GM19452 (cell line): ENCODE data around the gene ATP6V1B1.
"Not testable (repeated sequence)": the region's sequence is repeated elsewhere in the genome, so short reads cannot be mapped to it uniquely, and the experiment has no call there.

Experiments
- ATAC-seq: cut with Tn5 transposase; IDR thresholded peaks from one replicate; pipeline ENCODE4 v1.9.1; 2021; ENCODE audit not compliant: unreplicated experiment

Gene ATP6V1B1

GRCh38 chr2:70987386-70987785 is 51.7 kb downstream of the ATP6V1B1 start:
- no peak for ATAC-seq

- ATAC-seq: no peak
These were observed 52.5 kb downstream of the ATP6V1B1 start for GRCh38 chr2:70988151-70988550.

GRCh38 chr2:70988726-70989648 is 53.3 kb downstream of the ATP6V1B1 start:
- ATAC-seq: no peak

- ATAC-seq: no peak
These were observed 54.5 kb downstream of the ATP6V1B1 start for GRCh38 chr2:70990216-70990615.

- ATAC-seq: no peak
These were observed 55.4 kb downstream of the ATP6V1B1 start for GRCh38 chr2:70991142-70991541.

- no peak for ATAC-seq
These were observed 56.0 kb downstream of the ATP6V1B1 start for GRCh38 chr2:70991742-70992141.

GRCh38 chr2:70992945-70993853 is 57.5 kb downstream of the ATP6V1B1 start:
- ATAC-seq: no peak

- ATAC-seq: peak; percentile 34
These were observed 58.5 kb downstream of the ATP6V1B1 start for GRCh38 chr2:70994009-70994698.

- ATAC-seq: peak; percentile 95
These were observed 59.2 kb downstream of the ATP6V1B1 start, which contains the start of gene TEX261 for GRCh38 chr2:70994699-70995425. TEX261 (minus strand) TSS chr2:70994873; CDS start chr2:70994757, 116 bp downstream.

- ATAC-seq: peak; percentile 42
These were observed 59.7 kb downstream of the ATP6V1B1 start for GRCh38 chr2:70995426-70995729.

- ATAC-seq: not testable (repeated sequence)
These were observed 63.2 kb downstream of the ATP6V1B1 start for GRCh38 chr2:70998885-70999284.

- ATAC-seq: no peak
These were observed 63.7 kb downstream of the ATP6V1B1 start for GRCh38 chr2:70999362-70999761.

- ATAC-seq: not testable (repeated sequence)
These were observed 64.2 kb downstream of the ATP6V1B1 start for GRCh38 chr2:70999931-71000330.

GRCh38 chr2:71000780-71001591 is 65.3 kb downstream of the ATP6V1B1 start:
- peak; percentile 92 for ATAC-seq

- ATAC-seq: no peak
These were observed 65.9 kb downstream of the ATP6V1B1 start for GRCh38 chr2:71001592-71001927.

GRCh38 chr2:71001981-71002570 is 66.4 kb downstream of the ATP6V1B1 start:
- no peak for ATAC-seq

- ATAC-seq: no peak
These were observed 67.7 kb downstream of the ATP6V1B1 start for GRCh38 chr2:71003396-71003795.

GRCh38 chr2:71003966-71004755 is 68.5 kb downstream of the ATP6V1B1 start:
- ATAC-seq: no peak

- no peak for ATAC-seq
These were observed 69.2 kb downstream of the ATP6V1B1 start for GRCh38 chr2:71004857-71005256.
